C4-2B (cell line): ENCODE results near the gene IGFBPL1.

Experiments
- CTCF ChIP-seq: fragments of 450-650 bp; conservative IDR thresholded peaks from 2 replicates; pipeline ENCODE4 v1.5.1; 2017; ENCODE audit warnings: mild to moderate bottlenecking
- ZFX ChIP-seq: fragments of 450-650 bp; IDR thresholded peaks from 2 replicates; pipeline ENCODE4 v1.6.1; 2017

GRCh38 chr9:38431116-38431515 lies 6.9 kb upstream of the IGFBPL1 start:
- TF ChIP-seq CTCF (no peak), ZFX (no peak)
